ENCODE results near the gene OR3A2.
"Not testable (repeated sequence)": the region's sequence is repeated elsewhere in the genome, so short reads cannot be mapped to it uniquely, and the experiment has no call there.

DNA sequence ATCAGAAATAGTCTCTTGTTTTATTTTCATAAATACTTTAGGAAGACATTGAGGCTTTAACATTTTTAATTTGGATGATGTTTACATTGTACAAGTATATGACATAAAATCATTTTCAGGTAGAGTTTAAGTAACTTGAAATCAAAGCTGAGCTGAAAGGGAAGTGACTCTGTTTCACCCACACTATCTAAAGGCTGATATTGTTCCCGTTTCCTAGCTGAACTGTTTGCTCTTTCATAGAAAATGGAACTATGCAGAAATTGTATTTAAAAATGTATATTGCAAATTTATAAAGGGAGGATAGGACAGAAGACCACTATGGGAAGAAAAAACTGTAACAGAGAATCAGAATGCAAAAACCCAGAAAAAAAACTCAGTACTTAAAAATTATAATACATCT lies 141.3 kb downstream of the OR3A2 start:
- TF ChIP-seq, protein P1, sequence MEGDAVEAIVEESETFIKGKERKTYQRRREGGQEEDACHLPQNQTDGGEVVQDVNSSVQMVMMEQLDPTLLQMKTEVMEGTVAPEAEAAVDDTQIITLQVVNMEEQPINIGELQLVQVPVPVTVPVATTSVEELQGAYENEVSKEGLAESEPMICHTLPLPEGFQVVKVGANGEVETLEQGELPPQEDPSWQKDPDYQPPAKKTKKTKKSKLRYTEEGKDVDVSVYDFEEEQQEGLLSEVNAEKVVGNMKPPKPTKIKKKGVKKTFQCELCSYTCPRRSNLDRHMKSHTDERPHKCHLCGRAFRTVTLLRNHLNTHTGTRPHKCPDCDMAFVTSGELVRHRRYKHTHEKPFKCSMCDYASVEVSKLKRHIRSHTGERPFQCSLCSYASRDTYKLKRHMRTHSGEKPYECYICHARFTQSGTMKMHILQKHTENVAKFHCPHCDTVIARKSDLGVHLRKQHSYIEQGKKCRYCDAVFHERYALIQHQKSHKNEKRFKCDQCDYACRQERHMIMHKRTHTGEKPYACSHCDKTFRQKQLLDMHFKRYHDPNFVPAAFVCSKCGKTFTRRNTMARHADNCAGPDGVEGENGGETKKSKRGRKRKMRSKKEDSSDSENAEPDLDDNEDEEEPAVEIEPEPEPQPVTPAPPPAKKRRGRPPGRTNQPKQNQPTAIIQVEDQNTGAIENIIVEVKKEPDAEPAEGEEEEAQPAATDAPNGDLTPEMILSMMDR (IDR thresholded peaks at IDR 0.05): not testable (repeated sequence)
- not testable (repeated sequence) for TF ChIP-seq POLR2A (IDR thresholded peaks at IDR 0.05)
